A549 (cell line): ENCODE data around the gene SLC1A3. TPM values are rescaled to one million over a fixed set of nuclear protein-coding genes. Genes with fewer than 3 reads are reported as not detected.

Experiments
- ATAC-seq, 2 experiments: fragments of 200-7000 bp in 1 of 2; fragments of >200 bp in 1 of 2; cut with Nextera tagmentation in 1 of 2; cut with Tn5 transposase in 1 of 2; 3 replicates each; pipeline versions ENCODE4 v1.8.0 to v1.9.1; 2018 to 2020; ENCODE audit warnings: mild to moderate bottlenecking in 1 of 2, moderate library complexity in 1 of 2
- CTCF ChIA-PET: fragments of 300-600 bp; sonication (Branson Sonifier 250); formaldehyde crosslinking; extraction: SDS; loops from one replicate; lab custom pipeline; 2021; ENCODE audit warnings: antibody characterized with exemption, inconsistent platforms; lab: Yijun Ruan, JAX
- POLR2A ChIA-PET: fragments of 350-600 bp; formaldehyde crosslinking; extraction: SDS; loops from one replicate; lab custom pipeline; 2021; ENCODE audit warnings: antibody characterized with exemption, inconsistent platforms; lab: Yijun Ruan, JAX
- DNase-seq, 2 experiments: peaks; one replicate each; pipeline versions ENCODE4 v3.0.0 to v3.0.0-alpha.2; 2011 to 2016; ENCODE audit warnings: low read depth in 1 of 2, low spot score in 1 of 2
- FAIRE-seq: peaks from 2 replicates; lab custom pipeline; 2011; peaks lifted over from hg19 to GRCh38; lab: Jason Lieb, UNC
- H3K27ac ChIP-seq, 2 experiments: fragments of >200 bp; sonication (Bioruptor Twin); formaldehyde crosslinking; 3 replicates each; pipeline ENCODE4 v1.5.1; 2016 to 2017
- H3K4me1 ChIP-seq: fragments of >200 bp; sonication (Bioruptor Twin); formaldehyde crosslinking; 3 replicates; pipeline ENCODE4 v1.6.1; 2016
- H3K4me2 ChIP-seq: fragments of >200 bp; sonication (Bioruptor Twin); formaldehyde crosslinking; 3 replicates; pipeline ENCODE4 v1.6.1; 2016
- H3K4me3 ChIP-seq: fragments of >200 bp; sonication (Bioruptor Twin); formaldehyde crosslinking; 3 replicates; pipeline ENCODE4 v1.5.1; 2016
- H3K9me3 ChIP-seq: fragments of >200 bp; sonication (Bioruptor Twin); formaldehyde crosslinking; 3 replicates; pipeline ENCODE4 v1.6.1; 2016
- ATOH8 ChIP-seq: fragments of 250-450 bp; sonication (Bioruptor Pico); IDR thresholded peaks from 2 replicates; pipeline ENCODE4 v1.5.0; 2020; ENCODE audit warnings: low read depth, mild to moderate bottlenecking, moderate library complexity
- CBX2 ChIP-seq: fragments of 200-600 bp; sonication (generic); IDR thresholded peaks from 2 replicates; pipeline ENCODE4 v1.6.1; 2016; ENCODE audit warnings: low read depth, mild to moderate bottlenecking, borderline replicate concordance
- CHD2 ChIP-seq: fragments of 150-350 bp; IDR thresholded peaks from 2 replicates; pipeline ENCODE4 v1.6.1; 2014; ENCODE audit warnings: low read length; ENCODE audit not compliant: partially characterized antibody
- ELK1 ChIP-seq: fragments of 150-350 bp; IDR thresholded peaks from 2 replicates; pipeline ENCODE4 v1.6.1; 2014; ENCODE audit warnings: low read depth, mild to moderate bottlenecking, low read length
- GATA3 ChIP-seq: IDR thresholded peaks from 2 replicates; pipeline ENCODE4 v1.6.1; 2012; ENCODE audit warnings: borderline replicate concordance
- HEYL ChIP-seq: fragments of 250-450 bp; sonication (Bioruptor Pico); IDR thresholded peaks from 2 replicates; pipeline ENCODE4 v1.8.0; 2021; ENCODE audit warnings: mild to moderate bottlenecking, moderate library complexity
- HMGXB4 ChIP-seq: fragments of 250-450 bp; sonication (Bioruptor Pico); IDR thresholded peaks from 2 replicates; pipeline ENCODE4 v1.5.0; 2021; ENCODE audit warnings: mild to moderate bottlenecking, moderate library complexity, borderline replicate concordance
- HOXB13 ChIP-seq: fragments of 250-450 bp; sonication (Bioruptor Pico); IDR thresholded peaks from 2 replicates; pipeline ENCODE4 v1.5.0; 2020; ENCODE audit warnings: low read depth, mild to moderate bottlenecking, moderate library complexity
- HOXB5 ChIP-seq: fragments of 250-450 bp; sonication (Bioruptor Pico); IDR thresholded peaks from 2 replicates; pipeline ENCODE4 v1.5.0; 2020; ENCODE audit warnings: mild to moderate bottlenecking, moderate library complexity
- MAFK ChIP-seq: fragments of 450-650 bp; IDR thresholded peaks from 2 replicates; pipeline ENCODE4 v1.6.1; 2014; ENCODE audit not compliant: partially characterized antibody
- MYC ChIP-seq: IDR thresholded peaks from 2 replicates; pipeline ENCODE4 v1.6.1; 2012; ENCODE audit warnings: mild to moderate bottlenecking, inconsistent platforms, low read length, improper control_type of control experiment, borderline replicate concordance
- NPAS2 ChIP-seq: fragments of 250-450 bp; sonication (Bioruptor Pico); IDR thresholded peaks from 2 replicates; pipeline ENCODE4 v1.8.0; 2022; ENCODE audit warnings: mild to moderate bottlenecking, moderate library complexity, borderline replicate concordance
- PBX3 ChIP-seq: IDR thresholded peaks from 2 replicates; pipeline ENCODE4 v1.6.1; 2012
- PHF8 ChIP-seq: fragments of 200-600 bp; sonication (generic); IDR thresholded peaks from 2 replicates; pipeline ENCODE4 v1.6.1; 2016; ENCODE audit warnings: low read depth, mild to moderate bottlenecking, antibody characterized with exemption, moderate library complexity, borderline replicate concordance
- REST ChIP-seq: fragments of 200-600 bp; sonication (generic); IDR thresholded peaks from 2 replicates; pipeline ENCODE4 v1.6.1; 2016; ENCODE audit warnings: antibody characterized with exemption, mild to moderate bottlenecking, moderate library complexity
- RNF2 ChIP-seq: fragments of 200-600 bp; sonication (generic); IDR thresholded peaks from 2 replicates; pipeline ENCODE4 v1.6.1; 2016; ENCODE audit warnings: low read depth, mild to moderate bottlenecking, antibody characterized with exemption, moderate library complexity, borderline replicate concordance
- SMC3 ChIP-seq: fragments of >200 bp; sonication (Bioruptor Twin); formaldehyde crosslinking; IDR thresholded peaks from 3 replicates; pipeline ENCODE4 v1.6.1; 2018; ENCODE audit warnings: inconsistent platforms
- SREBF2 ChIP-seq: fragments of 450-650 bp; IDR thresholded peaks from 2 replicates; pipeline ENCODE4 v1.6.1; 2014; ENCODE audit warnings: mild to moderate bottlenecking, moderate library complexity
- TFCP2L1 ChIP-seq: fragments of 250-450 bp; sonication (Bioruptor Pico); IDR thresholded peaks from 2 replicates; pipeline ENCODE4 v1.5.0; 2021; ENCODE audit warnings: mild to moderate bottlenecking
- USF2 ChIP-seq: fragments of 450-650 bp; IDR thresholded peaks from 2 replicates; pipeline ENCODE4 v1.6.1; 2014; ENCODE audit warnings: antibody characterized with exemption
- ZSCAN20 ChIP-seq: fragments of 250-450 bp; sonication (Bioruptor Pico); IDR thresholded peaks from 2 replicates; pipeline ENCODE4 v1.8.0; 2022; ENCODE audit warnings: mild to moderate bottlenecking, moderate library complexity
- WGBS: methylation state at CpG from one replicate; pipeline ENCODE4 v1.1.6; 2017; ENCODE audit errors: missing lambda C conversion rate; 5-methylcytosine and 5-hydroxymethylcytosine counted together
- polyA plus RNA-seq, 4 experiments: library from polyadenylated mRNA; depleted of rRNA in 3 of 4; stranded (reverse); fragments of >200 nt; fragmentation: RNase III in 1 of 4; extraction: RNeasy Plus Mini Kit Qiagen cat#74134 plus additional on column Dnase treatment in 1 of 4; gene quantifications; 2 replicates in 3 of 4; 3 replicates in 1 of 4; pipeline ENCODE4 v1.2.3, GENCODE V29; 2011 to 2017

Gene SLC1A3
- polyA plus RNA-seq, 2 of the 4 experiments (the other 2 are of a cell fraction) = not detected

GRCh38 chr5:36613241-36613640 is 6.8 kb downstream of the SLC1A3 start:
- no peaks in the 10 kb centered on the region for H3K9me3 ChIP-seq
- TF ChIP-seq HOXB5 (CRISPR knock-in tag) = no peak
- TF ChIP-seq MYC = no peak
- TF ChIP-seq CHD2 = no peak
- no peak for TF ChIP-seq SREBF2
- TF ChIP-seq CBX2 = no peak
- no peak for TF ChIP-seq ZSCAN20
- TF ChIP-seq HEYL (CRISPR knock-in tag) = no peak
- no peak for TF ChIP-seq ATOH8 (CRISPR knock-in tag)
- no peak for TF ChIP-seq PBX3
- no peak for TF ChIP-seq MAFK
- TF ChIP-seq HMGXB4 (CRISPR knock-in tag) = no peak
- no peak for TF ChIP-seq USF2
- no peak for TF ChIP-seq HOXB13
- TF ChIP-seq NPAS2 (CRISPR knock-in tag) = no peak
- no peak overlapping the region for H3K4me3 ChIP-seq
- no peak overlapping the region for H3K27ac ChIP-seq
- no peaks in the 10 kb centered on the region for H3K4me1 ChIP-seq
- ChIA-PET CTCF (interaction anchor here (0.8 kb wide), 1 partner anchor 11 kb away, joined by 3 read pairs; no protein-coding TSS in a partner anchor), POLR2A (no interaction called here)
- ATAC-seq (no peak), DNase-seq (no peak), FAIRE-seq (no peak)
- no peak overlapping the region for H3K4me2 ChIP-seq
- 23% methylated on average over 7 of the region's 8 CpGs for WGBS

GRCh38 chr5:36613771-36614656 is 7.6 kb downstream of the SLC1A3 start:
- CTCF ChIA-PET = interaction anchor here (0.8 kb wide), 1 partner anchor 10 kb away, joined by 3 read pairs; no protein-coding TSS in a partner anchor
- Histone ChIP-seq H3K4me1 (no peaks in the 10 kb centered on the region), H3K27ac (no peak overlapping the region)

More at GRCh38 chr5:36613771-36614656, 7.6 kb downstream of the SLC1A3 start:
- no peak for FAIRE-seq
- DNase-seq = no peak
- TF ChIP-seq HMGXB4 (CRISPR knock-in tag) (no peak), REST (no peak), PBX3 (no peak), TFCP2L1 (CRISPR knock-in tag) (no peak), SMC3 (no peak), RNF2 (no peak), PHF8 (no peak), GATA3 (no peak), ELK1 (no peak), HEYL (CRISPR knock-in tag) (no peak)
- POLR2A ChIA-PET = no interaction called here
- WGBS = 23% methylated on average over 7 of the region's 7 CpGs
- no peak for ATAC-seq
- Histone ChIP-seq H3K9me3 (no peaks in the 10 kb centered on the region), H3K4me3 (no peak overlapping the region), H3K4me2 (no peak overlapping the region)
